Parathyroid adenoma (tissue), 2 donors: ENCODE results near the gene BIRC3.
A peak's percentile ranks its signal among the peaks of the same experiment; 100 is the strongest.
"Not testable (repeated sequence)": the region's sequence is repeated elsewhere in the genome, so short reads cannot be mapped to it uniquely, and the experiment has no call there.

Experiments used
- H2AFZ ChIP-seq: fragments of 300-600 bp; sonication (generic); one replicate; pipeline ENCODE4 v1.7.0; 2017; ENCODE audit warnings: antibody characterized with exemption, mild to moderate bottlenecking
- H3K27ac ChIP-seq: fragments of 300-600 bp; sonication (generic); one replicate; pipeline ENCODE4 v1.7.0; 2017
- H3K27me3 ChIP-seq: fragments of 300-600 bp; sonication (generic); one replicate; pipeline ENCODE4 v1.7.0; 2017; ENCODE audit warnings: low read length; ENCODE audit not compliant: control insufficient read depth, insufficient read depth
- H3K36me3 ChIP-seq: fragments of 300-600 bp; sonication (generic); one replicate; pipeline ENCODE4 v1.7.0; 2017; ENCODE audit warnings: low read length; ENCODE audit not compliant: control insufficient read depth, insufficient read depth
- H3K4me1 ChIP-seq: fragments of 300-600 bp; sonication (generic); one replicate; pipeline ENCODE4 v1.7.0; 2017; ENCODE audit warnings: control low read depth
- H3K4me2 ChIP-seq: fragments of 300-600 bp; sonication (generic); one replicate; pipeline ENCODE4 v1.7.0; 2017; ENCODE audit warnings: low read length
- H3K4me3 ChIP-seq: fragments of 300-600 bp; sonication (generic); one replicate; pipeline ENCODE4 v1.7.0; 2017; ENCODE audit warnings: low read depth, low read length
- H3K79me2 ChIP-seq: fragments of 300-600 bp; sonication (generic); one replicate; pipeline ENCODE4 v1.7.0; 2017; ENCODE audit warnings: control low read depth
- H3K9ac ChIP-seq: fragments of 300-600 bp; sonication (generic); one replicate; pipeline ENCODE4 v1.7.0; 2017; ENCODE audit warnings: mild to moderate bottlenecking
- H3K9me3 ChIP-seq: fragments of 300-600 bp; sonication (generic); one replicate; pipeline ENCODE4 v1.7.0; 2017; ENCODE audit warnings: low read length; ENCODE audit not compliant: control insufficient read depth
- CTCF ChIP-seq: fragments of 300-600 bp; sonication (generic); IDR thresholded peaks from one replicate; pipeline ENCODE4 v1.7.0; 2017; ENCODE audit warnings: antibody characterized with exemption, mild to moderate bottlenecking
- donor health status: primary hyperparathyroidism.

Gene BIRC3

GRCh38 chr11:102291831-102292230 is 25.5 kb upstream of the BIRC3 start:
- Histone ChIP-seq H3K9ac (no peak overlapping the region), H3K36me3 (no peaks in the 10 kb centered on the region), H3K4me1 (no peaks in the 10 kb centered on the region), H3K27me3 (no peaks in the 10 kb centered on the region), H3K4me2 (no peak overlapping the region), H3K79me2 (no peaks in the 10 kb centered on the region), H2AFZ (no peak overlapping the region), H3K9me3 (no peaks in the 10 kb centered on the region), H3K27ac (no peak overlapping the region), H3K4me3 (no peak overlapping the region)
- no peak for TF ChIP-seq CTCF

GRCh38 chr11:102292933-102293332 is 24.4 kb upstream of the BIRC3 start:
- Histone ChIP-seq H3K36me3 (no peaks in the 10 kb centered on the region), H2AFZ (no peak overlapping the region), H3K9me3 (no peaks in the 10 kb centered on the region), H3K4me2 (no peak overlapping the region), H3K4me3 (no peak overlapping the region), H3K27ac (no peak overlapping the region), H3K9ac (no peak overlapping the region), H3K79me2 (no peaks in the 10 kb centered on the region), H3K27me3 (no peaks in the 10 kb centered on the region), H3K4me1 (no peaks in the 10 kb centered on the region)
- TF ChIP-seq CTCF = no peak

- TF ChIP-seq CTCF = peak; percentile 44
Measured at GRCh38 chr11:102293873-102294601, 23.2 kb upstream of the BIRC3 start.

GRCh38 chr11:102295045-102295444 is 22.2 kb upstream of the BIRC3 start:
- Histone ChIP-seq H3K4me3 (no peak overlapping the region), H2AFZ (no peak overlapping the region), H3K27me3 (no peaks in the 10 kb centered on the region), H3K9ac (no peak overlapping the region), H3K9me3 (no peaks in the 10 kb centered on the region), H3K4me2 (no peak overlapping the region), H3K79me2 (no peaks in the 10 kb centered on the region), H3K4me1 (no peaks in the 10 kb centered on the region), H3K36me3 (no peaks in the 10 kb centered on the region), H3K27ac (no peak overlapping the region)
- no peak for TF ChIP-seq CTCF

More at GRCh38 chr11:102293873-102294601, 23.2 kb upstream of the BIRC3 start:
- Histone ChIP-seq H3K4me2 (no peak overlapping the region), H3K27ac (no peak overlapping the region), H2AFZ (peak overlapping the region; percentile 50), H3K27me3 (no peaks in the 10 kb centered on the region), H3K79me2 (no peaks in the 10 kb centered on the region), H3K4me3 (no peak overlapping the region), H3K36me3 (no peaks in the 10 kb centered on the region), H3K9ac (no peak overlapping the region), H3K9me3 (no peaks in the 10 kb centered on the region), H3K4me1 (no peaks in the 10 kb centered on the region)

- H3K4me2 ChIP-seq, H3K9me3 ChIP-seq, H3K27me3 ChIP-seq, H3K27ac ChIP-seq, H2AFZ ChIP-seq, H3K4me1 ChIP-seq, H3K9ac ChIP-seq, H3K79me2 ChIP-seq, H3K36me3 ChIP-seq, H3K4me3 ChIP-seq: not testable (repeated sequence)
Measured at GRCh38 chr11:102296757-102297156, 20.5 kb upstream of the BIRC3 start.

GRCh38 chr11:102300837-102301236 is 16.4 kb upstream of the BIRC3 start:
- H3K27ac ChIP-seq, H2AFZ ChIP-seq, H3K79me2 ChIP-seq, H3K9me3 ChIP-seq, H3K9ac ChIP-seq, H3K36me3 ChIP-seq, H3K4me3 ChIP-seq, H3K4me2 ChIP-seq, H3K4me1 ChIP-seq, H3K27me3 ChIP-seq: not testable (repeated sequence)
